HL-60/S4 treated with retinoic acid at 250 ng/mL for 4 days and 3 days (cell line): ENCODE measurements around the gene HLA-DQB1.
"Not testable (repeated sequence)": the region's sequence is repeated elsewhere in the genome, so short reads cannot be mapped to it uniquely, and the experiment has no call there.

Experiments
- in situ Hi-C: fragments of 300-500 bp; cut with MboI; formaldehyde crosslinking; loops from 2 replicates; pipeline ENCODE4 v1.7.0; 2022; ENCODE audit warnings: low sequenced_read_pairs

Gene HLA-DQB1

DNA sequence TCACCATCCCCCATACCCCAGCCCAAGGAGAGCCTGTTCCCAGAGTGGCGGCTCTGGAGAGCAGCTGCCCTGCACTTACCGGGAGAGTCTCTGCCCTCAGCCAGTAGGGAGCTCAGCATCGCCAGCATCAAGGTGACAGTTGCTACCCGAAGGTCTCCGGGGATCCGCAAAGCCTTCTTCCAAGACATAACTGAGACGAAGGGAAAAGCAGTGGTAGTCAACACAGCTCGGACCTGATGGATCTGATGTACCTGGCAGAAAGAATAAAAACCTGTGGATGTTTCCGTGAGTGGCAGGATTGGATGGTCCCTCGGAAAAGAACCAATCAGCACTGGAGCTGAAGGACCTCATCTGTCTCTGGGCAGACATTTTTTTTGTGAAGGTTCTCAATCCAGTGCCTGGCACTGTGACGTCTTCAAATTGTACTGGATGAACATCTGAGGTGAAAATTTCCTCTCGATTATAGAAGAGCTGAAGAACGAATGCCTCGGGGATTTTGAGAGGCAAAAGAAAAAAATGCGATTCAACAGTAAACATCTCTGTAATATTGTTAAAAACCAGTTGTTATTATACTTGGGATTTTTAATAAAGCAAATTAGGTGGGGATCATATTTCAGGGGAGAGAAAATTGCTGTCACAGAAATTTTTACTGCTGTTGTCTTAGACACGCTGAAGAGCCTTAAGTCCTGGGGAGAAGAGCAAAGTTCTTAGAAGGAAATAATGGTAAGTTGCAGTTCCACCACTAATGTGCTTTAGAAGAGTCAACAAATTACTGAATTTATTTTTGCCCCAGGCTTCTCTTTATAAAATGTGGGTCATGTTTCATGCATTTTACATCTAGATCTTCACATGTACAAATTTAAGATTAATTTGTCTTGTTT, at the start of gene HLA-DQB1:
Gene HLA-DQB1, minus strand, starts transcription at position 238 of the 881 bp plus-strand sequence. Its CDS starts 50 bp downstream, at position 188.
- in situ Hi-C loops, result no loop called here

DNA sequence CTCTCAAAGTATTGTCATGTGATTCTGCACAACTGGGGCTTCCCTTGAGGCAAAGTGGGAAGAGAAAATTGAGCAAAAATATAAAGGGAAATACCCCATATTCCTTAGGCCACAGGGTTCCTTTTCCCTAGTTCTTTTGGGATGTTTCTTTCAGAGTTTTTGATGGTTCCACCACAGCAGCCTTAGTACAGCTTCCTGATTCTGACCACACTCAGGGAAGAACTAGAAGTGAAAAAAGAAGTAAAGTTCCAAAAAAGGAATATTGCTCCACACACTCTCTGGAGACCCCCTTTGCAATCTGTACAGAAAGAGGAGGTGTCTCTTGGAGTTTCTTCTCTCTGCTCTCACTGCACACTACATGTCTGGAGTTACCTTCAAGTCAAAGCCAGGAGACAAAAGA, 46.8 kb upstream of the HLA-DQB1 start:
- in situ Hi-C loops, result no loop called here

DNA sequence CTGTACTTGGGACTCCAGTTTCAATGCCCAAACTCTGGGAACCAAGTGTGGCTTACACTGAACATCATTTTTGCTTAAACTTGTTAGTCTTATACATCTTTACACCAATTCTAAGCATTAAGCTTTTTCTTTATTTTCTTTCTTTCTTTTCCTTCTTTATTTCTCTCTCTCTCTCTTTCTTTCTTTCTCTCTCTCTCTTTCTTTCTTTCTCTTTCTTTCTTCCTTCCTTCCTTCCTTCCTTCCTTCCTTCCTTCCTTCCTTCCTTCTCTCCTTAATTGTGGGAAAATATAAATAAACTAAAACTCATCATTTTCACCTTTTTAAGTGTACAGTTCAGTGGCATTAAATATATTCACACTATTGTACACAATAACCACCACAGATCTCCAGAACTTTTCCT, 43.2 kb upstream of the HLA-DQB1 start:
- in situ Hi-C loops, result no loop called here

DNA sequence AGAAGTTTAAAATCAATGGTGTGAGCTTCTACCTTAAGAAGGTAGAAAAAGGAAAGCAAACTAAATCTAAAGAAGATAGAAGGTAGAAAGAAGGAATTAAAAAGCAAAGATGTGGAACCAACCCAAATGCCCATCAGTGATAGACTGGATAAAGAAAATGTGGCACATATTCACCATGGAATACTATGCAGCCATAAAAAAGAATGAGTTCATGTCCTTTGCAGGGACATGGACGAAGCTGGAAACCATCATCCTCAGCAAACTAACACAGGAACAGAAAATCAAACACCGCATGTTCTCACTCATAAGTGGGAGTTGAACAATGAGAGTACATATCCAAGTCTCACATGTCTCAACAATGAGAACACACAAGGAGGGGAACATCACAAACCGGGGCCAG, 38.7 kb upstream of the HLA-DQB1 start:
- in situ Hi-C loops, result not testable (repeated sequence)

DNA sequence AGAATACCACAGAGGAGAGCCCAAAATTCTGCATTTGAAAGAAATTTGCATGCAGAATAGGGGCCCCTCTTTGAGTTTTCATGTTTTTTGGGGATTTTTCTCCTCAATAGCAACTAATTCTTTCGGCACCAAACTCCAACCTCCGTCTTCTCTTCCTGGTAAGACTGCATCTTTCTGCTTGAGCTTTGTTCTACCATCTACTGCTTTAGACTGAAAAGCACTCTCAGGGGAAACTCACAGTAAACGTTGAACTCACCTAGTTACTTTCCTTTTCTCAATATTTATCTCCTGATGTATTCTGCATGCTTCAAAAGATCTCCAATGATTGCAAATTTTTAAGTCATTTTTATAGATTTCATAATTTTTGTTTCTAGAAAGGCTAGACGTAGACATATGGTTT, 36.9 kb upstream of the HLA-DQB1 start:
- in situ Hi-C loops, result no loop called here

DNA sequence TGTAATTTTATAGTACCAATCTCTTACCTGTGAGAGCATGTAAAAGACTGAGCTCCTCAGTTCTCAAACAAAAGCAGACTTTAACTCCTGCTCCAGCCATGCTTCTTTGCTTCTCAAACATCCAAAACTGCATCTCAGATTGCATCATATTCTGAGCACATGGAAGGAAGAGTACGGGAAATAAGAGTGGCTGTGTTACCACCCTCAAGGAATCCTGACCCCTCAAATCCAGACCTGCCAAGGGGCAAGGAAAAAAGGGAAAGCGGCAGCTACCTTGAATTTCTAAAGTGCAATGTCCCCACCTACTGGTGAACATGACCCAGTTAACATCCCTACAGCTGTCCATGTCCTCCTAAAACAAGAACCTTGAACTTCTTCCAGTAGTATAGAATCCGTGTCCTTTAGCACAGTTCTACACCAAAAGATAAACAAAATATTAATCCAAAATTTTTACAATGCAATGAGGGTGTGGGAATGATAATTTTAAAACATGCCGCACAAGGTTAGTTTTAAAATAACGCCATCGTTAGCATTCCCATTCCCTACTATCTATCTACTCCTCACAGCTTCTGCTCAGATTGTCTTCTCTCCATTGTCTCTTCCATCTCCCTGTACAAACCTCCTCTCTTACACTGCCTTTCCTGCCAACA, 34.1 kb upstream of the HLA-DQB1 start:
- in situ Hi-C loops, result no loop called here

DNA sequence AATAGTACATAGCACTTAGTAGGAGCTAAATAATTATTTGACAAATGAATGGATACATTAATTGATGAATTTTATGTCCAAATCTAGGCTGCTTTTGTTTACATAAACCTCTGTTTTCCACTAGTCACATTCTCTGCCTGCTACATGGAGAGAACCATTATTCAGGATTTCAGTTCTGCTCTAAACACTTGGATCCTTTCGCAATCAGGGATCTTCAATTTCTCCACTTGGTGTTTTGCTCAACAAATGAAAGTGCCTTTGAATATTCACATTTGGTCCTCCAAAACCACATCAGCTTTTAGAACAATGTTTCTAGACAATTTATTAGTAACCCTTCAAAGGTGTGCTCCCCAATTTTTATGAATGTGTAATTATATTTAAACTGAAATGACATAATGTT, 30.6 kb upstream of the HLA-DQB1 start:
- in situ Hi-C loops, result no loop called here

DNA sequence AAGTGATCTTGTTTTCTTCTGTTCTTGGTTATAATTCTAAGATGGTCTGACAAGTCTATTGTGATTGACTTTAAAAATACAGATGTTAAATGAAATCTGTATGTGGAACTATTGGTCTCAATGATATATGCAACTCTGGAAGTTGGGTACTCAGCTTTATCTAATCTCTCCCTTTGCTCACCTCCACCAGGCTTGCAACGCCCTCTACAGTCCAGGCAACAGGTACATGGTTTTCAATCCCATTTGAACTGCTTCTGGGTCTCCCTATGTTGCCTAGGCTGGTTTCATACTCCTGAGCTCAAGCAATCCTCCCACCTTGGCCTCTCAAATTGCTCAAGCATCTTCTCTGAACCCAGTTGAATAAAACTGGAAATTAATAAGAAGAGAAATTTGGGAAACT, 25.6 kb upstream of the HLA-DQB1 start:
- in situ Hi-C loops, result no loop called here

DNA sequence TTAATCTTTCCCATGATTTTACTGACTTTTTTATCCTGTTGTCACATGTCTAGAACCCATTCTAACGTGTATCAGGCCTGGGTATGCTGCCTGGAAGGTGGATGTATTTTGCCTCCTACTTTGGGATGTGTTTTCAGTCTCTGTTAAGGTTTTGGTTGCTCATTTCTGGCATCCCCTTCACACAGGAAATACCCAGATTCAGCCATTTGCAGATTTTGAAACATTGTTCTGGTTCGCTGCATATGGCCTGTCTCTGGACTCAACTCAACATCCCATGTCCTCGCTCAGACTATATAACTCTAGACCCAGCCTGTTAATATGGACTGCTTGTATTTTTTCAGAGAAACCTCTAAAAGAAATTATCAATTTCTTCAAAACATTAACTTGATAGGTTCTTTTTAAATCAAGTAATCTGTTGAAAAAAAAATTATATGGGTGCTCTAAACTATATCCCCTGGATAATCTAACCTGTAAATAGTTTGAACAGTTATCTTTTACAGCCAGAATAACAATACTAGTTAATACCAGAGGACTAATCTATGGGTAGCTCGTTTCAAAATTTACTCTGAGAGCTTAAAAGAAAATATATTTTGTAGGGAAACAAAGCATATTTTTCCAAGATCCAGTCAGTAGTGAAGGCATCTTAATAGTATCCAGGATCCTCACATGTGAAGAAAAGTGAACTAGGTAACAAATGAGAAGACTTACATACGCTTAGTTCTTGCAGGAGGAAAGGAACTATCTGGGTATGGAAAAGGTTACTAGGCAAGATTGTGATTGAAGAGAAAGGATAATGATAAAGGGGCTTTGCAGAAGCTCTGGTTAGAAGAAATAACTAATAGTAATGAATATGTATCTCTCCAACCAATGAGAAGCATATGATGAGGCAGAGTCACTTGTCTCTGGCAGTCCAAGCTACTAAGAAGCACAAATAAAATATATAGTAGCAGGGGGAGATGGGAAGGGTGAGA, 23.4 kb upstream of the HLA-DQB1 start:
- in situ Hi-C loops, result no loop called here

DNA sequence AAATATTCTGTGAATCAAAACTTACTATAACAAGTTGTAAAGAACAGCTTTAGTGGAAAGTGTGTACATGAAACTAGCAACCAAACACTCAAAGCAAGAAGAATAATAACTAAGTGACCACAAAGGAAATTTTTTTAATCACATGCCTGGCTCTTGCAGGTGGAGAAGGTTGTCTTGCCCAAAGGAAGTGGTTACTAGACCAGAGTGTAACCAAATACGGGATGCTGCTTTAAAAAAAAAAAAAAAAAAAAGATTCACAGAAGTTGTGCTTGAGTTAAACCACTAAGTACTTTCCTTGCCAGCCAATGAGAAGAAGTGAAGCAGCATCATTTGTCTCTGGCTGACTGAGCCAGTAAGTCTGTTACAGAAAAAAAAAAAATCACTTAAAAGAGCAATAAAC, 19.1 kb upstream of the HLA-DQB1 start:
- in situ Hi-C loops, result no loop called here

DNA sequence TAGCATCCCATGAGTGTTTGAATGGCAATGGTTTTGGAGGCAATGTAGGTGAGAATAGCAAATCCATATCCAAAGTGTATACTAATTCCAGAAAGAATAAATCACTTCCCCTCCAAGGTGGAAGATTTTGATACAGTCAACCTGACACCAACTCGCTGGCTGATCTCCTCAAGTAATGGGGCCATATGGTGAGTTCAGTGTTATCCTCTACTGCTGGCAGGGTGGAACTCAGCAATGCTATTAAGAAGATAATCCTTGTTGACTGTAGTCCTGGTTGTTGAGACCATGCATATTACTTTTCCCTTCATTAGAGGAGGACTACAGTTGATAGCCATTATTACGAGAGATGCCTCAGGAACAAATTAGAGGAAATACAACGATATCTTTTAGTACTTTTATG, 17.8 kb upstream of the HLA-DQB1 start:
- in situ Hi-C loops, result no loop called here

DNA sequence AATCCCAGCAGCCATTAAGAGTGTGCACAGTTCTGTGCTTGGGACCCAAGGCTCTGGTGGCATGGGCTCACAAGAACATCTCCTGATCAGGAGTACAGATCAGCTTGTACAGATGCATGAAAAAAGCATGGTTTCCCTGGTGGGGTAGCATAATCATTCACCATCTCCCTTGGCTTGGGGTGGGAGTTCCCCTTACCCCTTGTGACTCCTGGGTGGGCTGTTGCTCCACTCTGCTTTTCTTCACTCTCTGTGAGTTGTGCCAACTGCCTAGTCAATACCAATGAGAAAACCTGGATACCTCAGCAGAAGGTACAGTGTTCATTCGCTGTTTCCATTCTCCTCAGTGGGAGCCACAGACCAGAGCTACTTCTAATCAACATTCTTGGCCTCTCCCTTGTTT, 13.6 kb upstream of the HLA-DQB1 start:
- in situ Hi-C loops, result no loop called here

DNA sequence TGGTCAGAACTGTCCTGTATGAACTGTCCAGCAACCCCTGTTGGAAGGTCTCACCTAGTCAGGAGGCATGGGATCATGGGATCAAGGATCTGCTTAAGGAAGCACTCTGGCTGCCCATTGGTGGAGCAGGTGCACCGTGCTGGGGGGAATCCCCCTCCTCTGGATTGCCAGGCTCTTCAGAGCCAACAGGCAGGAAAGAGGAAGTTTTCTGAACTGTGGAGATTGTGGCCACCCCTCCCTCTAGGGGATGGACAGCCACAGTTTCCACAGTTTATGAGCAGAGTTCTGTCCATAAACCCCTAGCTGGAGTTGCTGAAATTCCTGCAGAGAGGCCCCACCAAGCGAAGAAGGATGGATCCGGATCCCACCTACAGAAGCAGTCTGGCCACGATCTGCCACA, 13.0 kb upstream of the HLA-DQB1 start:
- in situ Hi-C loops, result no loop called here

DNA sequence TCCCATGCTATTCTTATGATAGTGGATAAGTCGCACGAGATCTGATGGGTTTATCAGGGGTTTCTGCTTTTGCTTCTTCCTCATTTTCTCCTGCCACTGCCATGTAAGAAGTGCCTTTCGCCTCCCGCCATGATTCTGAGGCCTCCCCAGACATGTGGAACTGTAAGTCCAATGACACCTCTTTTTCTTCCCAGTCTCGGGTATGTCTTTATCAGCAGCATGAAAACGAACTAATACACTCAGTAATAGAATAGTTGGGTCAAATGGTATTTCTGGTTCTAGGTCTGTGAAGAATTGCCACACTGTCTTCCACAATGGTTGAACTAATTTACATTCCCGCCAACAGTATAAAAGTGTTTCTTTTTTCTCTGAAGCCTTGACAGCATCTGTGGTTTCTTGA, 7.7 kb upstream of the HLA-DQB1 start:
- in situ Hi-C loops, result not testable (repeated sequence)

DNA sequence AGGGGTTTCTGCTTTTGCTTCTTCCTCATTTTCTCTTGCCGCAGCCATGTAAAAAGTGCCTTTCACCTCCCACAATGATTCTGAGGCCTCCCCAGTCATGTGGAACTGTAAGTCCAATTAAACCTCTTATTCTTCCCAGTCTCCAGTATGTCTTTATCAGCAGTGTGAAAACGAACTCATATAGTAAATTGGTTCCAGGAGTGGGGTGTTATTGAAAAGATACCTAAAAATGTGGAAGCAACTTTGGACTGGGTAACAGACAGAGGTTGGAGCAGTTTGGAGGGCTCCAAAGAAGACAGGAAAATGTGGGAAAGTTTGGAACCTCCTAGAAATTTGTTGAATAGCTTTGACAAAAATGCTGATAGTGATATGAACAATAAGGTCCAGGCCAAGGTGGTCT, 5.5 kb upstream of the HLA-DQB1 start:
- in situ Hi-C loops, result not testable (repeated sequence)

DNA sequence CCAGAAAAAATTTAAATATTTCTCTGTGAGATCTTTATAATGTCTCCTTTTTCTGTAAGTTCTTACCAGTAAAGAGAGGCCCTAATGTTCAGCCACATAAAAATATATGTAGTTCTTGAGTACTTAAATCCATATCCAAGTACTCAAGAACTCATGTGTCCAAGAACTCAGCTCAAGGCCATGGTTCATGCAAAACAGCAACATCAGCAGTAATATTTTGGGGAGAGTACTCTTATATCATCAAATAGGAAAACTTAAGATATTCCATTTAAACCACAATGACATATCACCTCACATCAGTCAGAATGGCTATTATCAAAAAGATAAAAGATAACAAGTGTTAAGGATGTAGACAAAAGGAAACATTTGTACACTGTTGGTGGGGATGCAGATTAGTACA, 3.4 kb upstream of the HLA-DQB1 start:
- in situ Hi-C loops, result no loop called here

DNA sequence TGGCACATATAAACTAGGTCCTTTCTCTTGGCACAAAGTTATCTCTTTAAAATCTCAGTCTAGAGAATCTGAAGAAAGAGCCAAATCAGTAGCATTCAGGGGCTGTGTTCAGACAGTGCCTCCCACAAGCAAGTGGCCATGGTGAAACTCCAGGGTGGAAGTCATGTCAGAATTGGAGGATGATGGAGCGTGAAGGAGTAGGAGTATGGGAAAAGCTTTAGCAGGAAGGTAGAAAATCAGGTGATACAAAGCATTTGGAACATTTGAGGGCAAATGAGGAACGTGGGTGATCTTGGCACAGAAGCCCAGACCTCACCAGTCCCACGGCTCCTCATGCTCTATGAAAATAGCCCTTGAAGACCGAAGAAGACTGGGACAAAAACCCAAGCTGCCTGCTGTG, 2.8 kb upstream of the HLA-DQB1 start:
- in situ Hi-C loops, result no loop called here

DNA sequence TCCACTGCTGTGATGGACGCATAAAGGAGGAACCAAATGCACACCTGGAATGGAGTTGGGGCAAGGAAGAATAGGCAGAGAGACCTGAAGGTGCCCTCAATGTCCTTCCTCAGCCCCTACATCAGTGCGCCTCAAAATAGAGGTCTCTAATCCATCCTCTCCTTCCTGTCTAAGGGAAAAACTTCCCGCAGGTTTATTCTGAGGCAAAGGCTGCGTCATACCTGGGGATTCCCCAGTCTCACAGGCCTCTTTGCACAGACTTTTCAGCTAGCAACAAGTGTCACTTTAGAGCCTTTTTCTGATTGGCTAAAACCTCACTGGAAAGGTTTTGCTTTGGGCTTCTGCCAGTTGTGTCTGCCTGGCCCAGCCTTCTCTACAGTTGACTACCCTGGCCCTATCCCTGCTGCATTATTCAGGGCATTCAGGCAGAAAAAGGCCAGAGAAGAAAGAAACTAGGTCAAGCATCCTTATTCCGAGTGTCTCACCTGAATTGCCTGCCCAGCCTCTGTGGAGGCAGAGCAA, 1.8 kb upstream of the HLA-DQB1 start:
- in situ Hi-C loops, result no loop called here

DNA sequence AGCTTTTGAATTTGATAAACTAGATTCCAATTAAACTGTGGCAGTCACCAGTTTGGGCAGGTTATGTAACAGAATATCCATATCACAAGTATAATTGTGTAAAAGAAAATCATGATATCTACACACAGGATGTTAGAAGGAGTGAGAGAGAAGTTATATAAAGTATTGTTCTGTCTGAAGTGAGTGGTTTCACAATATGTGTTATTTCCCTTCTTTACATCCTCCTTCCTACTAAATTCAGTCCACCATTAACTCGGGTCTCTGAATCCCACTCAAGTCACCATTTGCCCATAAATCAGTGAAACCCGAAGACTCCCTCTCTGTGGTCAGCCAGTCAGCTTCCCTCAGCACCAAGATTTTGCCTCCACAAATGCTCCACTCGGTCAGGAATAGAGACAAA, 796 bp downstream of the HLA-DQB1 start:
- in situ Hi-C loops, result no loop called here

DNA sequence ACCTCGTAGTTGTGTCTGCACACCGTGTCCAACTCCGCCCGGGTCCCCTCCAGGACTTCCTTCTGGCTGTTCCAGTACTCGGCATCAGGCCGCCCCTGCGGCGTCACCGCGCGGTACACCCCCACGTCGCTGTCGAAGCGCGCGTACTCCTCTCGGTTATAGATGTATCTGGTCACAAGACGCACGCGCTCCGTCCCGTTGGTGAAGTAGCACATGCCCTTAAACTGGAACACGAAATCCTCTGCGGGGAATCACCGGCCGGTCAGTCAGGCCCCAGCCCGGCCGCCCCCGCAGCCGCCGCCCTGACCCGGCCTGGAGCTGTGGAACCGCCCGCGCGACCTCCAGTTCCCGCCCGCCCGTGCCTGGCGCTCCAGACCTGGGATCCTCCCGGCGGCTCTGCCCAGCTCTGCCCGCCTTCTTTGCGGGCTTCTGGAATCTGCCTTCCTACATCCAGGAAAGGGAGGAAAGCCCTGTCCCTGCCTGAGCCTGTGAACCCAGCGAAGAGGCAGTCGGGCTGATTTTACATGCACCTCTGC, 1.6 kb downstream of the HLA-DQB1 start:
- in situ Hi-C loops, result no loop called here

DNA sequence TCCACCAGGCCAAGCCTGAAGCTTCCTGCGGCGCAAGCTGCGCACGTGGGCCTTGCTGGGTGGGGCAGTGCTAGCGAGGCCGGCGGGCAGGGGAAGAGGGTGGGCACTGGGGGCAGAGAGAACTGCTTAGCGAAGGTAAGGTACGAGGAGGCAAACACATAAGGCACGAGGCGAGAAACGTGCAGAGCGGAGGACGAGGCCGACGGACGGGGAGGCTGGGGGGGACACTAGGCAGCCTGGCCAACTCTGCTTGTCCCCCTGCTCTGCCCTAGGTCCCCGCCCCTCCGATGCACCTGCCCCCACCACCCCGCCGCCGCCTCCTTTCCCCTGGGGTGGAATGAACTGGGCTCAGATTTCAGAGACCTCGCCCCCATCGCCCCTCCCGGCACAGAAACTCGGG, 2.1 kb downstream of the HLA-DQB1 start:
- in situ Hi-C loops, result no loop called here
